Right ventricle myocardium inferior (tissue), 1 donor: ENCODE data around the gene TEDC1. TPM values are rescaled to one million over a fixed set of nuclear protein-coding genes. Genes with fewer than 3 reads are reported as not detected.
A peak's percentile ranks its signal among the peaks of the same experiment; 100 is the strongest.

ENCODE experiments used
- ATAC-seq: fragments of 200-7000 bp; cut with Tn5 transposase; one replicate; pipeline ENCODE4 v1.9.1; 2020; ENCODE audit warnings: mild to moderate bottlenecking, moderate library complexity
- DNase-seq: peaks from one replicate; pipeline ENCODE4 v3.0.0; 2021; ENCODE audit errors: missing footprints
- intact Hi-C: fragments of 100-400 bp; cut with DNase I; formaldehyde crosslinking; loops from one replicate; pipeline ENCODE4 v1.11.0; 2022
- total RNA-seq: library from RNA; stranded (reverse); fragmentation: NEBNext Ultra II Directional; extraction: Animal tissue kit (Norgen Biotek cat#: 25700); gene quantifications from one replicate; pipeline ENCODE4 v1.2.1, GENCODE V29; 2021
- donor health status: DM: no; HTN: yes; CAD: no; lungs with severe emphysema.

Gene TEDC1
- total RNA-seq, 1 donor from 2014 or later = 6.4 TPM

DNA sequence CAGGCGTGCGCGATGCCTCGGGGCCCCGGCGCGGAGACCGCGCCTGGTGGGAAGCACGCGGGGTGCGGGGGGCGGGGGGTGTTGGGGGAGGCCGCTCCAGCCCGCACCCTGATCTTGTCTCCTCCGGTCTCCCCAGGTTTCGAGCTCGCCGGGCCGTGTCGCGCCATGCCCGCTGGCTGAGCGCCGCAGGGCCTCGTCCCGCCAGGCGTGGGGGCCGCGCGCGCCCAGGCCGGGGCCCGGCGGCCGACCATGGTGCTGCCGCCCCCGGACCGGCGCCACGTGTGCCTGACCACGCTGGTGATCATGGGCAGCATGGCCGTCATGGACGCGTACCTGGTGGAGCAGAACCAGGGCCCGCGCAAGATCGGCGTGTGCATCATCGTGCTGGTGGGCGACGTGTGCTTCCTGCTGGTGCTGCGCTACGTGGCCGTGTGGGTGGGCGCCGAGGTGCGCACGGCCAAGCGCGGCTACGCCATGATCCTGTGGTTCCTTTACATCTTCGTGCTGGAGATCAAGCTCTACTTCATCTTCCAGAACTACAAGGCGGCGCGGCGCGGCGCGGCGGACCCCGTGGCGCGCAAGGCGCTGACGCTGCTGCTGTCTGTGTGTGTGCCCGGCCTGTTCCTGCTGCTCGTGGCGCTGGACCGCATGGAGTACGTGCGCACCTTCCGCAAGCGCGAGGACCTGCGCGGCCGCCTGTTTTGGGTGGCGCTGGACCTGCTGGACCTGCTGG lies 37.7 kb downstream of the TEDC1 start:
- no peak for DNase-seq
- intact Hi-C loops = loop anchor here (1.0 to 2.0 kb wide), 2 partner anchors 157 to 324 kb away; no protein-coding TSS in a partner anchor
- ATAC-seq = no peak

DNA sequence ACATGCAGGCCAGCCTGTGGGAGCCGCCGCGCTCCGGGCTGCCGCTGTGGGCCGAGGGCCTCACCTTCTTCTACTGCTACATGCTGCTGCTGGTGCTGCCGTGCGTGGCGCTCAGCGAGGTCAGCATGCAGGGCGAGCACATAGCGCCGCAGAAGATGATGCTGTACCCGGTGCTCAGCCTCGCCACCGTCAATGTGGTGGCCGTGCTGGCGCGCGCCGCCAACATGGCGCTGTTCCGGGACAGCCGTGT lies 38.2 kb downstream of the TEDC1 start:
- DNase-seq = no peak
- intact Hi-C loops = loop anchor here (2.0 kb wide), 1 partner anchor 324 kb away; no protein-coding TSS in a partner anchor
- ATAC-seq = no peak

DNA sequence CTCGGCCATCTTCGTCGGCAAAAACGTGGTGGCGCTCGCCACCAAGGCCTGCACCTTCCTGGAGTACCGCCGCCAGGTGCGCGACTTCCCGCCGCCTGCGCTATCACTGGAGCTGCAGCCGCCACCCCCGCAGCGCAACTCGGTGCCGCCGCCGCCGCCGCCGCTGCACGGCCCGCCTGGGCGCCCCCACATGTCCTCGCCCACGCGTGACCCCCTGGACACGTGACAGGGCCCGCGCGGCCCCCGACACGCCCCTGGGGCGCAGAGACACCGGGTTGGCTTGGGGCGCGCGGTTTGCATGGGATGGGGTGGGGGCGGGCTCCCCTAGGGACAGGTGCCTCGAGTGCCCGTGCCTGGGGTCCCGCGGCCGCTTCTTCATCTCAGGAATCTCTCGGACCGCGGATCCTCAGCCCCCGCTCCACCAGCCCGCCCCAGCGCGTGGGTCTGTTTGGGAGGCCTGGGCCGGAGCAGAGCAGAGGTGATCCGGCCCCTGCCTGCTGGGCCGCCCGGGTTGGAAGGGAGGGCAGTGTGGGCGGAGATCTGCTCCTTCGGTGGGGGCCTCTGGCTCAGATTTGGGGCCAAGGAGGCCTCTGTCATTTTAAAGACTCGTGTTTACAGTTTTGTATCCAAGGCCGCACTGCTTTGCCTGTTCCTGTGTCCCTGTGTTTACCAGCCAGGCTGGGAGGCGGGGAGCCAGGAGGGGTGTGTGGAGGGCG lies 38.7 kb downstream of the TEDC1 start:
- ATAC-seq = no peak
- intact Hi-C loops = loop anchor here (2.0 kb wide), 1 partner anchor 325 kb away; no protein-coding TSS in a partner anchor
- peak; percentile 64 for DNase-seq

DNA sequence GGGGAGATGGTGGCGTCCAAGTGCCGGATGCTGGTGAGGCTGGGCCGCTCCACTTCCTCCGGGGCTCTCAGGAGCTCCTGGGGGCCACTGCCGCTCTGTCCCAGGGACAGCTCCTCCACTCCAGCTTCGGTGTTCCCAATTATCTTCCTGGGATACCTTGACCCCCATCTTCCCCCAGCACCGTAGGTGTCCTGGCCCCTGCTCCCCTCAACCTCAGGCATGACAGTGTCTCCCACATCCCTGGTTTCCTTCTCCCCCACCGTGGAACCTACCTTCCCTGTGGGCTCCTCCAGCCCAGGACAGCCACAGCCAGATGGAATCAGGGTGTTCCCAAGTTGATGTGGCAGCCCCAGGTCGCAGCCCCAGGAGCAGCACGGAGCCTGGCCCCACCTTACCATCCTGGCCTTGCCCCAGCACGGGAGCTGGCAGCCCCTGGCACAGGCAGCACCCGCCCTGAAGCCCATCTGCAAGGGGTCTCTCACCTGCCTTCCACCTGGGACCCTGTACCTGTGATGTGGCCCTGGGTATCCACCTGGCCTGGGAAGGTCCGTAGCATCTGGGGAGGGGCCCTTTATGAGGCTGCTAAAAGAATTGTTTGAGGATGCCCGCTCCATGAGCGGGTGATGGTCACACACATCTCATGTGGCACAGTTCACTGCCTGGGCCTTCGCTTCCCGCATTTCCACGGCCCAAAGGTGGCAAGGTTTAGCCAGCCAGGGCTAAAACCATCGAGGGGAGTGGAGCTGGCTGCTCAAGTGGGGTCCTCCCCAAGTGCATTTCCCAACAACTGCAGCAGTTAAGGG lies 39.4 kb downstream of the TEDC1 start:
- intact Hi-C loops = no loop called here
- DNase-seq (no peak), ATAC-seq (no peak)

DNA sequence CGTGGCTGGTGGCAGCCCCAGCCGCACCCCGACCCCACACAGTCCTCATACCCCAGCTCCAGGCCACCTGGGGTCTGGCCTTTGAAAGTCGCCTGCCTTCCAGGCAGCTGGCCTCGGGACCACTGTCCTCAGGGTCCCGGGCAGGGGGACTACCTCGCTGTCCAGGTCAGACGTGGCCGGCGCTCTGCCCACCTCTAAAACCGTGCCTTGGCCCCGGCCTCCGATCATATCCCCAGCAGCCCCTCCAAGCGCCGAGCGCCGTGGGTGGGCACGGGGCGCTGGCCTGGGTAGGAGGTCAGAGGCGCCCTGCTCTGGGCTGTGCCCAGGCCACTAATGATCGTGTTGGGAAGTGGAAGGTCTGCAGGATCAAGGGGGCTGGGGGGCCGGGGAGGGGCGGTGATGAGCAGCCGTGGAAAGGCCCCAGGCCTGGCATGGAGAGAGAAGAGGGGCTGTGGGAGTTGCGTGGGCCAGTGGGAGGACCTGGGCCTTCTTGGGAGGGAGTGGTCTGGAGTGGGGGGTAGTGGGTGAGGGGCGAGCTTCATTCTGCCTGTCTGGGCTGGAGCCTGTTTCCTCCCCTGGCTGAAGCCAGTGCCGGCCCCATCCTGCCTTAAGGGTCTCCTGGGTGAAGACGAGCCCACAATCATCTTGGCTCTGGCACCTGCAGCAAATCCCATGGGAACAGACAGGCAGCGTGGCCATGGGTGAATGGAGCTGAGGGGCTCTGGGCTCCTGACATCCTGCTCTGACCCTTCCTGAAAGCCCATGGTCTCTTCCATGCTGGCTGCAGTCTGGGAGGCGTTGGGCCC lies 40.2 kb downstream of the TEDC1 start:
- no peak for ATAC-seq
- no peak for DNase-seq
- intact Hi-C loops = no loop called here

DNA sequence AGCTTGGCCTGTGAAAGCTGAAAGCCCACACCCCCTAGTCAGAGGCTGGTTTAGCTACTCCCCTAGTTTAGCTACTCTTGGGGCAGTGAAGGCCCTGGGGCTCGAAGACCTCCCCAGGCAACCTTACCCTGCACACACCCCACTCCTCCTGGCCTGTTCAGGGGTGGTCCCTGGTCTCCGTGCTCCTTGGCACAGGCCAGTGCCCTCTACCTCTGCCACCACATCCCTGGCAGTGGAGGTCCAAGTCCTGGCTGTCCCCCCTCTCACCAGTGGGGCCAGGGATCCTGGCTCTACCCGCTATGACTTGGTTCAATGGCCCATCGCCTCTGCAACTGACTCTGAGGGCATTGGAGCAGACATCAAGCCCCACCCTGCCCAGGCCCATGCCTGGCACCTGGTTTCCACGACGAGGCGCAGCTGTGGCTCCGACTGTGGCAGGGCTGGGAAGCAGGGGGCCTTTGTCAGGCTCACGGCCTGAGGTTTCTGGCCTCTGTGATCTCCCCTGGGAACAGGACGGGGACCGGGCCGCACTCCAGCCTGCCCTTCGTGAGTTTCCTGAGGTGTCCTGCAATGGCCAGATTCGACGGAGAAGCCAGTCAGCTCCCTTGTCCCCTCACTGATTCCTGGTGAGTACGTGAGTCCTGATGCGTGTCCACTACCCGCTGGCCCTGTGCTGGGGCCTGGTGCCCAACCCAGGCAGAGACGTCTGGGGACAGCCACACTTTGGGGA lies 41.0 kb downstream of the TEDC1 start:
- DNase-seq = peak; percentile 44
- no peak for ATAC-seq
- intact Hi-C loops = no loop called here

DNA sequence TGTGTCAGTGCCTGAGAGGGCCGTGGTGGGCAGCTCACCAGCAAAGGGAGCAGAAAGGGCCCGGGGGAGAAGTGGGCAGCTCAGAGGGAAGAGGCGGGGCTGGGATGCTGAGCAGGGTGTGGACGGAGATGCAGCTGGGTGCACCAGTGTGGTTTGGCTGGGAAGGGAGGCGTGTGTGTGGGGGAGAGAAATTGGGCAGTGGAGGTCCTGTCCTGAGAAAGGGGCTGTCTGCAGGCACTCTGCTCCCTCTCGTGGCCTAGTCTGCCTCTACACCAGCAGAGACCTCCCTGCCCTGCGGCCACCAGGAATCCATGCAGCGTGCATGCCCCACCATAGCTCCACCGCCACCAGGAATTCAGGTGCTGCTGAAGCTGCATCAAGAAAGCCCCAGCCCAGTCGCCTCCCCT lies 41.7 kb downstream of the TEDC1 start:
- intact Hi-C loops = no loop called here
- DNase-seq (no peak), ATAC-seq (no peak)

DNA sequence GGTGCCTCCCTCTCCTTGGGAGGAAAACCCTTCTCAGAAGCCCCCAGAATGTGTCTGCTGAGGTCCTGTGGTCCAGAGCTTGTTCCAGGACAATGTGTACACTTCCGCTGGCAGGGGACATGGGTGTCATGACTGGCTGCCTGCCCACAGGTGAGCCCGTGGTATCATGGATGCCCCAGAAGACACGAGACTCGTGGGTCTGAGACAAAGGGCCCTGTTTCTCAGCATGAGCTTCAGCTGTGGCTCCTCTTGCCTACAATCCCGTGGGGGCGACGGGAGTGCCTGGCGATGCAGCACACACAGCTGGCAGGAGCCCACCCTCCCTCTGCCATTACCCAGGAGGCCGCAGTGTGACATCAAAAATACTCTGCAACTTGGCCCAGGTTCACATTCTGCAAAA lies 42.3 kb downstream of the TEDC1 start:
- no peak for ATAC-seq
- intact Hi-C loops = no loop called here
- DNase-seq = no peak

DNA sequence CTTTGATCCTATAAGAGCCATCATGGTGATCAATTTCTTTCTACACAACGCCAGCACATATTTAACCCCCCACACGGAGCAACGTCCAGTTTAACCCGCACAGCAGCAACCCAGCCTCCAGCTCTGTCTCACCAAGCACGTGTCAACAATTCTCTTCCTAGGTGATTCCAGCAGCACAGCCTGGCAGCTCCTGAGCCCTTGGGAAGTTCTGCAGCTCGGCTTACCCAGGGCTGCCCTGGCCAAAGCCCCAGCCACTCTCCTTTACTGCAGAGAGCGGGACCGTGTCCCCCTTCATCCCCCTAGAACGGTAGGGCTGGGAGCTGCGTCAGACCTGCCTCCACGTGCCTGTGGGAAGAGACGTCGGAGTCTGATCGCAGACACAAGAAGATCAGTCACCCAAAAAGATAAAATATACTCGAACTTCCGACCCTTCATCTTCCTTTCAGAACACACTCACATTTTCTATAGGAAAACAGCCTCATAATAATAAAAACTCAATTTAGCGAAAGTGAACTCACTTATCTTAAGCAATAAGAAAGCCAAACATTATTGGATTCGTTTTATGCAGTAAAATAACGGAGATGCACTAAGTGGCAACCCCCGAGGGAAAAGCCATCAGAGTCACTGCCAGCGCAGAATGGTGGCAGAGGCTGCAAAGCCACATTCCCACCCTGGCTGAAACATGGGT lies 42.9 kb downstream of the TEDC1 start:
- no peak for DNase-seq
- ATAC-seq = no peak
- intact Hi-C loops = no loop called here

DNA sequence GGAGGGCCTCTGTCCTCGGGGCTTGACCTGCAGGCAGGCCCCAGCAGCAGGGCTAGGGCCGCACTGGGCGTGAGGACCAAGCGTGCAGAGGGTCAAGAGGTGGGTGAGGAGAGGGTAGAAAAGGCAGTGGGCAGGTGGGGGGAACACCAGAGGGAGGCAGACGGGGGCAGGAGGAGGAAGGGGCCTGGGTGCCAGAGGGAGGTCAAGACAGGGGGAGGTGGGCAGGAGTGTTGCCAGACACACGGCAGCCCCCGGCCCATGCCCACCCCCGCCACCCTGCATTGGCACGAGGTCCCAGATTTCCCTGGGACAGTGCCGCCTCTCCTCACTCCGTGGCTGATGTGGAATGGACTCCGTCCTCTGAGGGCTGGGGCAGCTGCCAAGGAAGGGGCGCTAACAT lies 43.5 kb downstream of the TEDC1 start:
- DNase-seq (no peak), ATAC-seq (no peak)
- intact Hi-C loops = no loop called here

DNA sequence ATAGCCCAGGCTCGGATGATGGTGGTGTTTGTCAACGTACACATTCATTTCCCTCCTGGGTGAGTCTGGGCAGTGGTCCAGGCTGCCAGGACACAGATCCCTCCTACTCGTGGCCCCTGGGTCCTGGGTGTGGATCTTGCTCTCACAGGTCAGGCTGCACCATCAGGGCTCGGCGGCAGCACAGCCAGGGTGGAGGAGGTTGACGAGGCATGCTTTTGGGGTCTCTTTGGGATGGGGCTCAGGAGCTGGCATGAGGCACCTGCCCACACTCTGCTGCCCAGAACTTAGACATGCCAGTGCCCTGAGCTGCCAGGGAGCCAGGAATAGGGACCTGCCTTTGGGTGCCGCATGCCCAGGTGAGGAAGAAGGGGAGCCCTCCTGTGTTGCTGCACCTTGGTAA lies 45.0 kb downstream of the TEDC1 start:
- DNase-seq (no peak), ATAC-seq (no peak)
- intact Hi-C loops = no loop called here

DNA sequence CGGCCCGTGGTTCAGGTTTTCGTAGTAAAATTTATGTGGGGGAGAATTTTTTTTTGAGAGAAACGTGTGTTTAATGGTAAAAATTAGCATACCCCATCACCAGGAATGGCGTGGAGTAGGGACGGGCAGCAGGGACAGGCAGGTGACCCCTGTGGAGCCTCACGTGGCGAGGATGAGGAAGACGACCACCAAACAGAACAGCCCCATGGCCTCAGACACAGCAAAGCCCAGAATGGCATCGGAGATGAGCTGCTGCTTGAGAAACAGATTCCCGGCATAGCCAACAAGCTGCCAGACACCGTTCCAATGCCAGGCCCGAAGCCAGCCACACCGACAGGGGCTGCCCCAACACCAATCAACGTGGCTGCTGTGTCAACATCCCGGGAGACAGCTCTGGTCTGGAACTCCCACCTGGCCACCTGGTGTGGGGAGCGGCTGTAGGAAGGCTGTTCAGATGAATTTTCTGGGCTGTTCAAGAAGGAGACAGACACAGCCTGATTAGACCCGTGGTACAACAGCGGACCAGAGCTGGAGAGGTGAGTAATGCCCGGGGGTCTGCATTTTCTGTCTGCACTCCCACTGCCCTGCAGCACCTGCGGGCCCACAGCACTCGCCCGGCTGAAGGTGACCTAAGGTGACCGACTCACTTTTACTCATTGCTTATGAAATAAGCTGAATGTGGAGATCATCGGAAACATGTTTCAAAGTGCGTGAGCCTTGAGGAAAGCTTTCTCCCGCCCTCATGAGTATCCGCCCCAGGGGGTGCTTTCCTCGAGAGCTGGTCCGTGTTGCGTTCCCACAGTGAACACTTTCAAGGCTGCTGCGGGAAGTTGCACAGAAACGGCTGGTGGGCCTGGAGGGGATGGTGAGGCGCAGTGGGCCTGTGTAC lies 45.9 kb downstream of the TEDC1 start:
- no peak for ATAC-seq
- DNase-seq = no peak
- intact Hi-C loops = no loop called here

DNA sequence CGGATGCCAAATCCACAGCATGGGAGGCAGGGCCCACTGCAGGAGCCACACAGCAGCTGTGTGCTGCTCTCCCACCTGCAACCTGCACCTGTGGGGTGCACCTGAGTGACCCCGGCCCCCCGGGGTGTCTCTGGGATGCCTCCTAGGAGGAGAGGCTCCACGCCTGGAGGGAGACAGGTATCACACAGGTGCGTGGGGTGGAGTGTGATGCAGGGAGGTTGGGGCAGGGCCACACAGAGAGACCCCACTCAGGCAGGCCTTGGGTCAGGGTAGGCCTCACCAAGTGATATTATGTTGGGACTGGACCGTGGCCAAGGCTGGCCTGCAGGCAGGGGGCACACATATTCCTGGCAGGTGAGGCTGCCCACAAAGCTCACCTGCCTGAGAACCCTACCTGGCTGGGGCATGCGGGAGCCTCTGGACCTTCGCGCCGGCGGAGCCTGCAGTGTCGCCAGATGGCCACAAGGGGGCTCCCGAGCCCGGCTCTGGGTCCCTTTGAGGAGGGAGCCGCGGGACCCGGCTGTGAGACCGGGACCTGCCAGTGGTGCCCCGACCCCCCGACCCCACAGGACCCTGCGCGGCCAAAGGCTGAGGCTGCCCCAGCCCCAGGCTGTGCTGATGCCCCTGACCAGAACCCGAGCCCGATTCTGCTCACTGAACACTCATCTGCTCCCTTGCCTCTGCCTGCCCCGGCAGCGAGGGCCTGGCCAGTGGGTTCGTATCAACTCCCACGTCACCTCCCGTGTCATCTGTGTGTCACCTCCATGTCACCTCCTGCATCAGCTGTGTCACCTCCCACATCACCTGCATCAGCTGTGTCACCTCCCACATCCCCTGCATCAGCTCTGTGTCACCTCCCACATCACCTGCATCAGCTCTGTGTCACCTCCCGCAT lies 46.8 kb downstream of the TEDC1 start:
- DNase-seq = peak; percentile 90
- peak; percentile 71 for ATAC-seq
- intact Hi-C loops = no loop called here

DNA sequence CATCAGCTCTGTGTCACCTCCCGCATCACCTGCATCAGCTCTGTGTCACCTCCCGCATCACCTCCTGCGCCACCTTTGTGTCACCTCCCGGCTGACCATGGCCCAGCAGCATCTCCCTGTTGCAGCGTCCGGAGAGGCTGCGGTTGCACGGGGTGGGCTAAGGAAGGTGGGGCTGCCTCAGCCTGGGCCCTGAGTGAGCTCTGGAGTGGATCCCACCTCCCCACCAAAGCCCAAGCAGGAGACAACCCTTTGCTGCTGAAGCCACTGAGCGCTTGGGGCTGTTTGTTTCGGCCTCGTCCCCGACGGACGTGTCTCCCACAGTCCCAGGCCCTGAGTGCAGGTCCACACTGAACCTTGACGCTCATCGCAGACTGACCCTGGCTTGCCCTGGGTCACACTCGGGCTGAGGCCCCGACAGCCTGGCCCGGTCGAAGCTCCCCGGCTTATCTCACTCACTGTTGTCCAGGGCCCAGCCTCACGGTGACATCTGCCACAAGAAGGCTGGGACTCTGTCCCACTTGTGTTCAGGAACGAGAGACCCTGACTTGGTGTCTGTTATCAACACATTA lies 47.5 kb downstream of the TEDC1 start:
- ATAC-seq = no peak
- DNase-seq = no peak
- intact Hi-C loops = no loop called here

DNA sequence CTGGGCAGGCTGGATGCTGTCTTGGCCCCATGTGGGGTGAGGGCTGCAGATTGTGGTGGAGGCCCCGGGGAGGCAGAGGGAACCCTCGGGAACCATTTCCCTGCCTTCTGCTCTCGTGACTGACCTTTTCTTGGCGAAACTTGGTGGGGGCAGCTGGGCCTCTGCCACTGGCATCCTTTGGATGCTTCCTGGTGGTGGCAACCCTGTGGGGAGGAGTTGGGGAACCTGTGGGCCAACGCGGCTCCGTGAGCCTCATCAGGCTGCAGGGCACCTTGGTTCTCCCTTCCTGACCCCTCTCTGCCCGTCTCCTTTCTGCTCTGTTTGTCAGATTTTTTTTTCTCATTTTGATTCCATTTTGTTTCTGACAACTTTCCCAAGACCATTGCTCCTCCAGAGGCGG lies 49.8 kb downstream of the TEDC1 start:
- intact Hi-C loops = no loop called here
- ATAC-seq (no peak), DNase-seq (no peak)
